KG1 (cell line): ENCODE measurements around the gene SYNGR3.

Source experiments
- DNase-seq: peaks from one replicate; lab custom pipeline; 2025; lab: John Stamatoyannopoulos, UW

The SYNGR3 gene

DNA sequence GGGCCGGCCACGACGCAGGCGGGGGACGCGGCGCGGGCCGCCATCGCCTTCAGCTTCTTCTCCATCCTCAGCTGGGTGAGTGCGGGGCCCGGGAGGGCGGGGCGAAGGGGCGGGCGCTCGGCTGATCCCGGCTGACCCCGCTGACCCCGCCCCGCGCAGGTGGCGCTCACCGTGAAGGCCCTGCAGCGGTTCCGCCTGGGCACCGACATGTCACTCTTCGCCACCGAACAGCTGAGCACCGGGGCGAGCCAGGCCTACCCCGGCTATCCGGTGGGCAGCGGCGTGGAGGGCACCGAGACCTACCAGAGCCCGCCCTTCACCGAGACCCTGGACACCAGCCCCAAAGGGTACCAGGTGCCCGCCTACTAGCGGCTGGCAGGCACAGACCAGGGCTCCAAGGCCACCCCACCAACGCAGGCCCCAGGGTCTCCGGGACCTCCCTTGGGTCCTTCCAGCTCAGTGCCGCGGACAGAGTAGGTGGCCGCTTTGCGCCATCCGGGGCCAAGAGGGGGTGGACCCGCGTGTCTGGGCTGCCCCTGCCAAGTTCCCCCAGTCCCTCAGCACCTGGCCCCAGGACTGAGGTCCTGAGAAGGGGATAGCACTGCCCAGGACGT, 3.0 kb downstream of the SYNGR3 start:
- no peak for DNase-seq

- DNase-seq: no peak
Observed at GRCh38 chr16:1993731-1994131, 4.0 kb downstream of the SYNGR3 start.

GRCh38 chr16:1997494-1998359, 8.0 kb downstream of the SYNGR3 start:
- no peak for DNase-seq

DNA sequence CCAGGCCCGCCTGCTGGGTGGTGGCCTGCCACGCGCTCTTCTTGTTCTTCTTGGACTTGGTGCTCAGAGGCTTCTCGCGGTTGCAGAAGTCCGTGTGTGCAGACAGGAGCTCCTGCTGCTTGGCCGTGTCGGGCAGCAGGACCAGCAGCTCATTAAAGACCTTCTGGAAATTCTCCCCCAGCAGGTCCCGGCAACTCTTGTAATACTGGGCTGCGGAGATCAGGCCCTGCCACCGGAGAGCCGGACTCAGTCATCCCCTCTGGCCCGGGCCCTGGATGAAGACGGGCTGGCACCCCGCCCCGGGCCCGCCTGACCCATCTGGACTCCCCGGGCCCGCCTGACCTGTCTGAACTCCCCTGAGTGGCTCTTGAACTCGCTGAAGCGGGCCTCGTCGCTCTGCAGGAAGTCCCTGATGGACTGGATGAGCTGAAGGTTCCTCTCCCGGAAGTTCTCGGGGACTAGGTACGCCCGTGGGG, 8.6 kb downstream of the SYNGR3 start:
- no peak for DNase-seq

DNA sequence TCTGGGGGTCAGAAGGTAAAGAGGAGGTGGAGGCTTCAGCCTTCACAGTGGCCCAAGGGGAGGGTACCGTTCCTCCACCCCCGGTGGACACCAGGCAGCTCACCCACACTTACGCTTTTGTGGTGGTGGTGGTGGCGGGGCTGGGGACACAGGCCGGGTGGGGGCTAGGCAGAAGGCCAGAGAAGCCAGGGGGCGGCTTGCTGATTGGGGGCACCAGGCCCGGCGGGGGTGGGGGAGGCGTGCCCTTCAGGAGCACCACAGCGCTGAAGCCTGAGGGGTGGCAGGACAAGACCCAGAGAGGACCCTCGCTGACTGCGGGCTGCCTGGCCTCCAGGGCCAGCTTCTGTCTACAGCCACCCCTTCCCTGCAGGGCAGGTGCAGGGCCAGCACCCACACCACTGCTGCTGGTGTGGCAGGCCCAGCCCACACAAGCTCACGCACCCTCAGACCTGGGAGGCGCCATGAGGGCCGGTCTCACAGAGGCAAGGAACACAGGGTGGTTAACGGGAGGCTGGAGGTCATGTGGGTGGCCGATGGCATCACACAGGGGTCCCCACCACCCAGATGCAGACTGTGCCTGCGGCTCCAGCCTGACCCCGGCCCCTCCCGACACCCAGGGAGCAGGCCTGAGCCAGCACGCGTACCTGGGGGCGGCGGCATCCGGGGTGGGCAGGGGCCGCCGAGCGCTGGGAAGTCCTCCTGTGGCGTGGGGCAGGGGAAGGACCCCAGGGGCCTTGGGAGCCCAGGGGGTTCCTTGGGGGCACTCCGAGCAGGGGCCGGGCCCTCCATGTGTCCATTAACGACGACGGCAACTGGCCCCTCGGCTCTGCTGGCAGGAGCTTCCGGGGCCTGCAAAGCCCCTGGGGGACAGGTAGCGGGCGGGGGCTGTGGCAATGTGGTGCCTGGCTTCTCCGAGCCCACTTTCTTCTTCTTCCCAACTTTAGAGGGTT, 9.4 kb downstream of the SYNGR3 start:
- DNase-seq: no peak

DNA sequence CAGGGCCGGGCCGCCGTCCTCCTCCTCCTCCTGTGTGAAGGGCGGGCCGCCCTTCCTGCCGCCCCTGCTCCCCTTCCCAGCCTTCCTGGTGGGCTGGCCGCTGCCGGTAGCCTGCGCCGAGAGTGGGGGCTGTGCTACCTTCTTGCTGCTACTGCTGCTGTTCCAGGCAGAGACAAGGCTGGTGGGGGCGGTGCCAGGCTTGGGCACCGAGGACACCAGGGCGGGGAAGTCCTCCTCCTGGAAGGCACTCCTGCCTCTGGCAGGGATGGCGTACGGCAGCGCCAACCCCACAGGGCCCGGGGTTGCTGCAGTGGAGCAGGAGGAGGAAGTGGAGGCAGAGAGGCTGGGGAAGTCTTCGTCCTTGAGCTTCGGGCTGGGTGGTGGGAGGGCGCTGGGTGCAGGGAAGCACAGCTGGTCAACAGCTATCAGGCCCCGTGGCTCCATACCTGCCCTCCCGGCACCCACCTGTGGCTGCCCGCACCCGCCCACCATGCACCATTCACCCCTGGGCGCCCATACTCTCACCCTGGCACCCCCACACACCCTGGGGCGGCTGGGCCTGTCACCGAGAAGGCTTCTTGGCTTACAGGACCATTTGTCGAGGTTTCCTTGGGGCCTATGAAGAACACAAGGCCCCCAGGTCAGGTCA, 10.2 kb downstream of the SYNGR3 start:
- DNase-seq: no peak

- DNase-seq: no peak
Observed at GRCh38 chr16:2001035-2001434, 11.3 kb downstream of the SYNGR3 start.

- no peak for DNase-seq
Observed at GRCh38 chr16:2001456-2002355, 11.9 kb downstream of the SYNGR3 start.

DNA sequence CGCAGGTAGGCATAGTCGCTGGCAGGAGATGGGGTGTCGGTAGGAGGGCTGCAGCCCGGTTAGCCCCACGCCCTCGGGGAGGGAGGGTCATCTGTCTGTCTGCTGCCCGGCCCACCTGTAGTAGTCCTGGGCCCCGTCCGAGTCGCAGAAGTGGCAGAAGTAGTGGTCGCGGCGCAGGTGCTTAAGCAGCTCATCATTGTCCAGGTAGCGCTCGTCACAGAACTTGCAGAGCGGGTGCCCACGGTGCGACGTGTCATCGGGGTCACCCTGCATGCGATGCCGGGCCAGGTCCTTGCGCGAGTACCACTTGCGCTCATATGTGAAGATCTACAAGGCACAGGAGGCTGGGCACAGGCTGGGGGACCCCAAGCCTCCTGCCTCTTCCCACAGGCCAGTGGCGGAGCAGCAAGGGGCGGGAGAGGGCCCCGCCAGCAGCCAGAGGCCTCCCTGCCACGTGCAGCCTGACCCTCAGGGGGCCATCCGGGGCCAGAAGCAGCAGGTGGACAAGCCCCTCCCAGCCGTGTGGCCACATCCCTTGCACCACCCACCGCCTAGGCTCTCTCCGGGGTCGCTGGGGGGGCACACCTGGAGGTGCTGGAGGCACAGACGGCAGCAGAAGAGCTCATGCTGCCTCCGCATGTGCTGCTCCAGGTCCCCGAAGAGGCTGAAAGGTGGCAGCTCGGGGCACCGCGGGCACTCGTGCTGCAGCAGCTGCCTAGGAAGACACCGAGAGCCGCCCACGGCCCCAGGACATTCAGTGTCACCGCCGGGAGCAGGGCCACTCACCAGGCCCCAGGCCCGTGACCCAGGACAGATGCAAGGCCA, 12.8 kb downstream of the SYNGR3 start:
- no peak for DNase-seq

- DNase-seq: no peak
Observed at GRCh38 chr16:2003231-2003826, 13.6 kb downstream of the SYNGR3 start.

DNA sequence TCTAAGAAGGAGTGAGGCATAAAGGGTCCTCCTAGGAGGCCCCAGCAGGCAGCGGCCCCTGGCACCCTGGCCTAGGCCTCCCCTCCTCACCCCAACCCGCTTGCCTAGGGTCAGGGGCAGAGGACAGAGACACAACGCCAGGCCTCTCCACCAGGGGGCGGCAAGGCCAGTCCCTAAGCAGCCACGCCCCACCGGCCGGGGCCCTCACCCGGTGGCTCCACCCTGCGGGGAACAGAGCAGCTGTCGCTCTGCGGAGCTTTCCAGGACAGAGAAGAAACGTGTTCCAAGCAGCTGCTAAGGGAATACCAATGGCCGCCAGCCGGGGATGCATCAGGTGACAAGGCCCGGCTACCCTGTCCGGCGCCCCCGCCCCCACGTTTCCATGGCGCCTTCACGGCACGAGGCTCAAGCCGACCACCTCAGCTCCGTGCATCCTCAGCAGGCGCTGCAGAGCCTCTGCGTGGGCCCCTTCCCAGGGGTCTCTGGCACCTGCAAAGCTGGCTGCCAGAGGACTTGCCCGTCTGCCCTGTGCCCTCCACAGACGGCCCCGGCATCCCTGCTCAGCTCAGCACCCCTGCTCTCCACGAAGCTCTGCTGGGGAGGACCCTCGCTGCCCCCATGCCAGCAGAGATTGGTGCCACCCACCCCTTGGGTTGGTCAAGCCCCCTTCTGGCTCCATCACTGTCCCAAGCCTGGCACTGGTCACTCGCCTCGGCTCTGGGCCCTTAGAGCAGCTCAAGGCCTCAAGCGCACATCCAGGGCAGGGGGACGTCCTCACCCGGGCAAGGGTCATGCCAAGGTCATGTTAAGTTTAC, 14.3 kb downstream of the SYNGR3 start:
- DNase-seq: peak; percentile 68

DNA sequence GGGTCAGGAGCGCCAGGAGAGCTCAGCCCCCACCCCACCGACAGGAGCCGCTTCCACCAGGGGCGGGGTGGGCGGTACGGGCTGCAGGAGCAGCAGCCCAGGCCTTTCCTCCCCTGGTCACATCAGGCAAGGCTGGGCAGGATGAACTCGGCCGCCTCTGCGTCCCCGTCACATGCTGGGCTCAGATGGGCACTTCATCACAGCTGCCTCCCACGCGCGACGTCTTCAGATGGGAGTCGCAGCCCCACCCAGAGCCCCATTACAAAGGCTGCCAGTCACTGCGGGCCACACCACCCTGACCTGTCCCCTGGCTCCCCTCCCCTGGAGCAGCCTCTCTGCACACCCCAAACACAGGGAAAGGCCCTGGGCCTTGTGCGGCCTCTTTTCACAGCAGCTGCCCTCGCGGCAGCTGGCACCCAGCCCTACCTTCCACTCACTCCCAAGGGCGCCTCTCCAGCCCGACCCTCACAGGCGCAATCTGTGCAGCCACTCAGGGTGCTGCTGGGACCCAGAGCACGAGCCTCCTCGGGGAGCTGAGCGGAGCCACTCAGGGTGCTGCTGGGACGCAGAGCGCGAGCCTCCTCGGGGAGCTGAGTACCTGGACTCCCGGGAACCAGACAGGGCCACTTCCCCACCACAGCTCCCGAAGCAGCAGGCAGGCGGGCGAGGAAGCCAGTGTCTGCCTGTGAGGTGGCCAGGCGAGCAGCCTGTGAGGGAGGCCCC, 15.2 kb downstream of the SYNGR3 start:
- DNase-seq: no peak

- no peak for DNase-seq
Observed at GRCh38 chr16:2005646-2006045, 15.9 kb downstream of the SYNGR3 start.

DNA sequence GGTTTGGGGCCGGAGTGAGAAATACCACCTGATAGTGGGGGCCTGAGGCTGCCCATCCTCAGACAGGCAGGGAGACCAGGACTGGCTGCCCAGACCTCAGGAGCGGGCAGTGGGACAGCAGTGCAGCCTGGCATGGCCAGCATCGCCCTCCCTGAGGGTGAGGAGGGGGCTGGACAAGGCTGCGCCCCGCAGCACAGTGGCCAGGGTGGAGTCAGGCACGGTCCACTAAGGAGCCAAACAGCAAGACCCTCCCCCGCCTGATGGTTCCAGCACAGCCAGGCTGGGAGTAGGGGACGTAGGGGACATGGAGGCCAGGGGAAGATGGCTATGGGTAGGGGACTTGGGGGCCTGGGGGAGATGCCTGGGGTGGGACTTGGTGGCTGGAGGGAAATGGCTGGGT, 16.5 kb downstream of the SYNGR3 start:
- no peak for DNase-seq

GRCh38 chr16:2007081-2007836, 17.5 kb downstream of the SYNGR3 start:
- no peak for DNase-seq

DNA sequence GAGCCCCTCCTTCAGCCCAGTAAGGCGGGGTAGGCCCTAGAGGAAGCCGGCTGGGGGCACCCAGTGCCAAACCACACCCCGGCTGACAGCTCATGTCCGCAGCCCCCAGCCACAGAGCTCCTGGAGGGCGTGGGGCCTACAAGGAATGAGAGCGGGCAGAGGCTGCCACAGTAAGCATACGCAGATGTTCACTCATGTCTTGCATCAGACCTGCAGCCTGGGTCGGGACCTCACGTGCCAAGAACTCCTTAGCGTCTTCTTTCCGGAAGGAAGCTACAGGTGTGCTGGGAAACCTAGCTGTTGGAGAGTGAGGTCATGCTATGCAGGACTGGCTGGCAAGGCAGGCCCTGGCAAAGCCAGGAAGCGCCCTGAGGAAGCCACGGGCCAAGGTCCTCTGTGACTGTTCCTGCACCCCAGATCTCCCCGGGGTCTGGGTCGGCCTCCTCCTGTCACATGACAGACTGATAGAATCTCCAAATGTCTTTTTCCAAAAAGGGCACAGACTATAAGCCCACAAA, 18.3 kb downstream of the SYNGR3 start:
- no peak for DNase-seq

- DNase-seq: peak; percentile 38
Observed at GRCh38 chr16:2008631-2009163, 18.9 kb downstream of the SYNGR3 start.
